GM12874 (cell line): ENCODE data around the gene DPP8.

Experiments
- TF ChIP-seq, protein P1 (sequence below): IDR thresholded peaks from 2 replicates; pipeline ENCODE4 v1.5.1; 2011; ENCODE audit warnings: low read depth, mild to moderate bottlenecking, control low read depth, low read length, moderate library complexity; ENCODE audit not compliant: insufficient read depth

DPP8 gene

DNA sequence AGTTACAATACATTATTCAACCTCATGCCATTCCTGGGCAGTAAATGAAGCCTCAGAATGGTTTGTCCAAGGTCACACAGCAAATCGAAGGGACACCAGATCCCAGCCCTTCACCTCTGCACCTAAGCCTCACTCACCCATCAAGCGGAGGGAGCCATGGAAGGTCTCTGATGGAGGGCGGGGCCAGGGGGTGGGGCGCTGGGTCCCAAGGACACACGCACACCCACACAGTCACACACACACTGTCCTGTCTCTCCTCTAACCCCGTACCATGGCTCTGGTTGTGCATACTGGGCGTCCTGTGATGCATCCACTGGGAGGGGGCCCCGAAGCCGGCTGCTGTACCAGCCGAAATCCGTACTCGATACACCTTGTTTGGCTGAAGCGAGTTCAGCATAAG, 124.4 kb downstream of the DPP8 start:
- TF ChIP-seq, protein P1, sequence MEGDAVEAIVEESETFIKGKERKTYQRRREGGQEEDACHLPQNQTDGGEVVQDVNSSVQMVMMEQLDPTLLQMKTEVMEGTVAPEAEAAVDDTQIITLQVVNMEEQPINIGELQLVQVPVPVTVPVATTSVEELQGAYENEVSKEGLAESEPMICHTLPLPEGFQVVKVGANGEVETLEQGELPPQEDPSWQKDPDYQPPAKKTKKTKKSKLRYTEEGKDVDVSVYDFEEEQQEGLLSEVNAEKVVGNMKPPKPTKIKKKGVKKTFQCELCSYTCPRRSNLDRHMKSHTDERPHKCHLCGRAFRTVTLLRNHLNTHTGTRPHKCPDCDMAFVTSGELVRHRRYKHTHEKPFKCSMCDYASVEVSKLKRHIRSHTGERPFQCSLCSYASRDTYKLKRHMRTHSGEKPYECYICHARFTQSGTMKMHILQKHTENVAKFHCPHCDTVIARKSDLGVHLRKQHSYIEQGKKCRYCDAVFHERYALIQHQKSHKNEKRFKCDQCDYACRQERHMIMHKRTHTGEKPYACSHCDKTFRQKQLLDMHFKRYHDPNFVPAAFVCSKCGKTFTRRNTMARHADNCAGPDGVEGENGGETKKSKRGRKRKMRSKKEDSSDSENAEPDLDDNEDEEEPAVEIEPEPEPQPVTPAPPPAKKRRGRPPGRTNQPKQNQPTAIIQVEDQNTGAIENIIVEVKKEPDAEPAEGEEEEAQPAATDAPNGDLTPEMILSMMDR: no peak
